Measurements from ENCODE around the gene SLC25A6. TPM values are rescaled to one million over a fixed set of nuclear protein-coding genes. Genes with fewer than 3 reads are reported as not detected.

SLC25A6 gene
- polyA plus RNA-seq, 3 donors: 442 to 769 (median 449) TPM

- no peaks in the 10 kb centered on the region for H3K9me3 ChIP-seq (replicated peaks in 1 of 2; ENCODE audit: control insufficient read depth in 1 of 2, insufficient read depth in 1 of 2, low read length in 2 of 2)
- no peak overlapping the region for H3K9ac ChIP-seq (ENCODE audit: insufficient read depth, low read length, poor library complexity, severe bottlenecking)
- peaks cover 66 to 71% of the 10 kb centered on the region in 2 donors for H3K36me3 ChIP-seq (replicated peaks in 1 of 2; ENCODE audit: control insufficient read depth in 1 of 2, insufficient read depth in 2 of 2, low read length in 2 of 2)
- Mint-ChIP-seq H3K27me3 (ENCODE audit: low read depth in 3 of 3) (peaks cover 0 to 2% (median 0%) of the 10 kb centered on the region in 3 donors), H3K36me3 (peaks cover 52 to 73% of the 10 kb centered on the region in 2 donors), H3K4me3 (no peak overlapping the region), H3K9me3 (no peaks in the 10 kb centered on the region), H3K4me1 (peaks cover 25% of the 10 kb centered on the region), H3K27ac (peak overlapping the region in 5 of 7 donors; percentile 31 to 72 (median 66))
- H2AFZ ChIP-seq (ENCODE audit: insufficient read depth, low read depth, low read length, poor library complexity, severe bottlenecking): no peak overlapping the region
- H3K27ac ChIP-seq (ENCODE audit: low read depth in 1 of 2, low read length in 2 of 2): no peak overlapping the region
- H3K4me3 ChIP-seq (replicated peaks in 1 of 3; ENCODE audit: low read depth in 2 of 3, low read length in 3 of 3): no peak overlapping the region
- TF ChIP-seq, protein P1, sequence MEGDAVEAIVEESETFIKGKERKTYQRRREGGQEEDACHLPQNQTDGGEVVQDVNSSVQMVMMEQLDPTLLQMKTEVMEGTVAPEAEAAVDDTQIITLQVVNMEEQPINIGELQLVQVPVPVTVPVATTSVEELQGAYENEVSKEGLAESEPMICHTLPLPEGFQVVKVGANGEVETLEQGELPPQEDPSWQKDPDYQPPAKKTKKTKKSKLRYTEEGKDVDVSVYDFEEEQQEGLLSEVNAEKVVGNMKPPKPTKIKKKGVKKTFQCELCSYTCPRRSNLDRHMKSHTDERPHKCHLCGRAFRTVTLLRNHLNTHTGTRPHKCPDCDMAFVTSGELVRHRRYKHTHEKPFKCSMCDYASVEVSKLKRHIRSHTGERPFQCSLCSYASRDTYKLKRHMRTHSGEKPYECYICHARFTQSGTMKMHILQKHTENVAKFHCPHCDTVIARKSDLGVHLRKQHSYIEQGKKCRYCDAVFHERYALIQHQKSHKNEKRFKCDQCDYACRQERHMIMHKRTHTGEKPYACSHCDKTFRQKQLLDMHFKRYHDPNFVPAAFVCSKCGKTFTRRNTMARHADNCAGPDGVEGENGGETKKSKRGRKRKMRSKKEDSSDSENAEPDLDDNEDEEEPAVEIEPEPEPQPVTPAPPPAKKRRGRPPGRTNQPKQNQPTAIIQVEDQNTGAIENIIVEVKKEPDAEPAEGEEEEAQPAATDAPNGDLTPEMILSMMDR (IDR thresholded peaks at IDR 0.05): no peak
- WGBS (ENCODE audit: insufficient coverage): no CpG with 5 or more reads among the region's 4 CpGs
- H3K79me2 ChIP-seq (ENCODE audit: insufficient read depth, low read length): peaks cover 73% of the 10 kb centered on the region
- intact Hi-C loops (cut with micrococcal nuclease): loop anchor here in 1 of 2 donors (5.0 to 10.0 kb wide), 3 partner anchors 41 to 144 kb away; no protein-coding TSS in a partner anchor
- H3K4me2 ChIP-seq (replicated peaks; ENCODE audit: extremely low read depth, low read length, poor library complexity, severe bottlenecking): no peak overlapping the region
- peaks cover 17 to 30% of the 10 kb centered on the region in 2 donors for H3K4me1 ChIP-seq (ENCODE audit: control insufficient read depth in 1 of 2, insufficient read depth in 2 of 2, low read length in 2 of 2)
- no peaks in the 10 kb centered on the region for H3K27me3 ChIP-seq (ENCODE audit: control insufficient read depth in 2 of 2, insufficient read depth in 2 of 2, low read length in 2 of 2)
- peaks cover 82% of the 10 kb centered on the region for H4K20me1 ChIP-seq (ENCODE audit: insufficient read depth, low read length)
- no peak for DNase-seq
Observed at GRCh38 chrX:1388651-1389050, 3.3 kb downstream of the SLC25A6 start.

- DNase-seq: no peak
- no peaks in the 10 kb centered on the region for H3K9me3 Mint-ChIP-seq
- H3K9ac ChIP-seq (ENCODE audit: insufficient read depth, low read length, poor library complexity, severe bottlenecking): no peak overlapping the region
Observed at GRCh38 chrX:1387141-1387776, 4.7 kb downstream of the SLC25A6 start.

More at GRCh38 chrX:1387141-1387776, 4.7 kb downstream of the SLC25A6 start:
- no peak overlapping the region for H3K4me2 ChIP-seq (replicated peaks; ENCODE audit: extremely low read depth, low read length, poor library complexity, severe bottlenecking)
- intact Hi-C loops (cut with micrococcal nuclease): loop anchor here in 1 of 2 donors (5.0 to 10.0 kb wide), 3 partner anchors 40 to 142 kb away; no protein-coding TSS in a partner anchor
- Mint-ChIP-seq H3K4me3 (no peak overlapping the region), H3K27me3 (ENCODE audit: low read depth in 3 of 3) (peaks cover 0 to 2% (median 0%) of the 10 kb centered on the region in 3 donors), H3K4me1 (peaks cover 22% of the 10 kb centered on the region), H3K36me3 (peaks cover 53 to 86% of the 10 kb centered on the region in 2 donors), H3K27ac (peak overlapping the region in 5 of 7 donors; percentile 41 to 76 (median 68))
- H3K4me3 ChIP-seq (replicated peaks in 1 of 3; ENCODE audit: low read depth in 2 of 3, low read length in 3 of 3): no peak overlapping the region
- no peaks in the 10 kb centered on the region for H3K9me3 ChIP-seq (replicated peaks in 1 of 2; ENCODE audit: control insufficient read depth in 1 of 2, insufficient read depth in 1 of 2, low read length in 2 of 2)
- TF ChIP-seq, protein P1 (IDR thresholded peaks at IDR 0.05): no peak
- H3K27ac ChIP-seq (ENCODE audit: low read depth in 1 of 2, low read length in 2 of 2): no peak overlapping the region
- H3K36me3 ChIP-seq (replicated peaks in 1 of 2; ENCODE audit: control insufficient read depth in 1 of 2, insufficient read depth in 2 of 2, low read length in 2 of 2): peaks cover 66 to 76% of the 10 kb centered on the region in 2 donors
- peaks cover 10 to 20% of the 10 kb centered on the region in 2 donors for H3K4me1 ChIP-seq (ENCODE audit: control insufficient read depth in 1 of 2, insufficient read depth in 2 of 2, low read length in 2 of 2)
- no peak overlapping the region for H2AFZ ChIP-seq (ENCODE audit: insufficient read depth, low read depth, low read length, poor library complexity, severe bottlenecking)
- H4K20me1 ChIP-seq (ENCODE audit: insufficient read depth, low read length): peaks cover 96% of the 10 kb centered on the region
- peaks cover 65% of the 10 kb centered on the region for H3K79me2 ChIP-seq (ENCODE audit: insufficient read depth, low read length)
- no peaks in the 10 kb centered on the region for H3K27me3 ChIP-seq (ENCODE audit: control insufficient read depth in 2 of 2, insufficient read depth in 2 of 2, low read length in 2 of 2)
- 91% methylated on average over 35 of the region's 43 CpGs for WGBS (ENCODE audit: insufficient coverage)

Measured in CD14-positive monocyte (primary cell).